ENCODE data around the gene HID1. TPM values are rescaled to one million over a fixed set of nuclear protein-coding genes. Genes with fewer than 3 reads are reported as not detected.

HID1 gene
- total and polyA plus RNA-seq, 9 of the 15 experiments (the other 6 are each of a cell fraction or from before 2014, with no cell fraction given) = 0.14 to 2.1 (median 0.54) TPM; not detected in 2

DNA sequence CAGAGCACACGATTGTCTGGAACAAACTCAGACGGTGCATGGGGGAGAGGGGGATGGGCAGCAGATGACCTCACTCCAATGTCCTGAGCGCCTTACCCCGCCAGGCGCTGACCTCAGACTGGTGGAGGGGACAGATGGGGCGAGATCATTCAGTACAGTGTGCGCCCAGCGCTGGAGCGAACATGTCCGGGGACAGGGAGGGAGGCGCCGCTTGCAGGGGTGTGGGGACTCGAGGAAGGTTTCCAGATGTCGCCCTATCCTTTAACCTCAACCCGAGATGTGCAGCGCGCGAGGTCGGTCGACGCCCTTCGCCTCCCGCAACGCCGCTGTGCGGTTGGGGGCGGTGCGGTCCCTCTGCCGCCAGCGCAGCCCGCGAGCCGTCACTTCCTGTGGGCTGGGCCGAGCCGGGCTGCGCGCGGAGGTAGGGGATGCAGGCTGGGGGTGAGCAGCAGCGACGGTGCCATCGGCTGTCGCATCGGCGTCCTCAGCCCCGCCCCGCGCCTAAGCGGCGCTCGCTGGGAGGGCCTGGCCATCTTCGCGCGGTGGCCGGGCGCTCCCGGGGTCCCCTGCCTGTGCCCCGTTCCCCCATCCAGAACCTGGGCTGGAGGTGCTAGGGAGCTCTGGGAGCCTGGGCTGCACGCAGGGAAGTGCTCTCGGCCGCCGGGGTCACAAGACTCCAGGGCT is 9.6 kb upstream of the HID1 start (continued):
- TF ChIP-seq CCAR2 (IDR thresholded peaks at IDR 0.05; ENCODE audit: low read depth, low read length) = no peak
- TF ChIP-seq, protein P1, sequence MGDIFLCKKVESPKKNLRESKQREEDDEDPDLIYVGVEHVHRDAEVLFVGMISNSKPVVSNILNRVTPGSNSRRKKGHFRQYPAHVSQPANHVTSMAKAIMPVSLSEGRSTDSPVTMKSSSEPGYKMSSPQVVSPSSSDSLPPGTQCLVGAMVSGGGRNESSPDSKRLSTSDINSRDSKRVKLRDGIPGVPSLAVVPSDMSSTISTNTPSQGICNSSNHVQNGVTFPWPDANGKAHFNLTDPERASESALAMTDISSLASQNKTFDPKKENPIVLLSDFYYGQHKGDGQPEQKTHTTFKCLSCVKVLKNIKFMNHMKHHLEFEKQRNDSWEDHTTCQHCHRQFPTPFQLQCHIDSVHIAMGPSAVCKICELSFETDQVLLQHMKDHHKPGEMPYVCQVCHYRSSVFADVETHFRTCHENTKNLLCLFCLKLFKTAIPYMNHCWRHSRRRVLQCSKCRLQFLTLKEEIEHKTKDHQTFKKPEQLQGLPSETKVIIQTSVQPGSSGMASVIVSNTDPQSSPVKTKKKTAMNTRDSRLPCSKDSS (IDR thresholded peaks at IDR 0.05; ENCODE audit: low read depth, partially characterized antibody) = no peak
- 0 out of 2 replicates have a peak, but pooled peaks have one; percentile 15 for TF ChIP-seq REST (IDR thresholded peaks at IDR 0.05; ENCODE audit: borderline replicate concordance)
- TF ChIP-seq REST (CRISPR knock-in tag; IDR thresholded peaks at IDR 0.05; ENCODE audit: low read depth) = peak; percentile 40; the same call in 1 of the 2 replicates
- TF ChIP-seq, protein P2, sequence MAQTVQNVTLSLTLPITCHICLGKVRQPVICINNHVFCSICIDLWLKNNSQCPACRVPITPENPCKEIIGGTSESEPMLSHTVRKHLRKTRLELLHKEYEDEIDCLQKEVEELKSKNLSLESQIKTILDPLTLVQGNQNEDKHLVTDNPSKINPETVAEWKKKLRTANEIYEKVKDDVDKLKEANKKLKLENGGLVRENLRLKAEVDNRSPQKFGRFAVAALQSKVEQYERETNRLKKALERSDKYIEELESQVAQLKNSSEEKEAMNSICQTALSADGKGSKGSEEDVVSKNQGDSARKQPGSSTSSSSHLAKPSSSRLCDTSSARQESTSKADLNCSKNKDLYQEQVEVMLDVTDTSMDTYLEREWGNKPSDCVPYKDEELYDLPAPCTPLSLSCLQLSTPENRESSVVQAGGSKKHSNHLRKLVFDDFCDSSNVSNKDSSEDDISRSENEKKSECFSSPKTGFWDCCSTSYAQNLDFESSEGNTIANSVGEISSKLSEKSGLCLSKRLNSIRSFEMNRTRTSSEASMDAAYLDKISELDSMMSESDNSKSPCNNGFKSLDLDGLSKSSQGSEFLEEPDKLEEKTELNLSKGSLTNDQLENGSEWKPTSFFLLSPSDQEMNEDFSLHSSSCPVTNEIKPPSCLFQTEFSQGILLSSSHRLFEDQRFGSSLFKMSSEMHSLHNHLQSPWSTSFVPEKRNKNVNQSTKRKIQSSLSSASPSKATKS (CRISPR knock-in tag; IDR thresholded peaks at IDR 0.05) = no peak
- TF ChIP-seq, protein P3, sequence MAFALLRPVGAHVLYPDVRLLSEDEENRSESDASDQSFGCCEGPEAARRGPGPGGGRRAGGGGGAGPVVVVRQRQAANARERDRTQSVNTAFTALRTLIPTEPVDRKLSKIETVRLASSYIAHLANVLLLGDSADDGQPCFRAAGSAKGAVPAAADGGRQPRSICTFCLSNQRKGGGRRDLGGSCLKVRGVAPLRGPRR (CRISPR knock-in tag; IDR thresholded peaks at IDR 0.05) = no peak
- no peak for TF ChIP-seq ZNF740 (CRISPR knock-in tag; IDR thresholded peaks at IDR 0.05)
- TF ChIP-seq ZNF740 (tag; IDR thresholded peaks at IDR 0.05) = no peak
- peak; percentile 89 to 92 for TF ChIP-seq E2F6 (IDR thresholded peaks at IDR 0.05; ENCODE audit: borderline replicate concordance in 1 of 2, extremely low read depth in 1 of 2, insufficient read depth in 1 of 2, insufficient read length in 1 of 2, low read depth in 1 of 2, low read length in 1 of 2, poor library complexity in 1 of 2, severe bottlenecking in 1 of 2)
